Limb (tissue), 2 donors: ENCODE measurements around the gene FASTKD2.
A peak's percentile ranks its signal among the peaks of the same experiment; 100 is the strongest.

Experiments
- DNase-seq, 2 donors: peaks; one replicate each; pipeline ENCODE4 v3.0.0-alpha.2; 2016; ENCODE audit errors: extremely low spot score in 2 of 2

The FASTKD2 gene

GRCh38 chr2:206765242-206766056, at the start of gene FASTKD2, which contains the start of gene MDH1B:
TSS of gene FASTKD2 (plus strand) at chr2:206765606. CDS start at chr2:206766694, 1,088 bp downstream.
TSS of gene MDH1B (minus strand) at chr2:206765328. CDS start at chr2:206765271, 57 bp downstream.
- peak; percentile 91 to 93 for DNase-seq

DNA sequence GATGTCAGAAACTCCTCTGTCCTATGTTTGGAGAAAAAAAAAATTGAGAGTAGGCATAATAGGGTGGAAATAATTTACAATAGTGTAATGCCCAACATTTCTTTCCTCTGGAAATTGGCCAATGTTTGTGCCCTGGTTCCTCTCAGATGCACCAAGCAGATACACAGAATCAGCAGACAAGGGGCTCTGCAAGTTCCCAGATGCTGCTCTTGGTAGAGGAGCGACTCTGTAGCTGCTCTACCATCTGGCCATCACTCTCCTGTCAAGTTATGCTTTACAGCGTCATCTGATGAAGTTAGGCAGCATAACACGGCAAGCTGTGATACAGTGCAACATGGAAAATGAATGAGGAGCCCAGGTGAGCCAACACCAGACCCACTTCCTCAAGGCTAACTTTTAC, 48.8 kb upstream of the FASTKD2 start:
- DNase-seq, result no peak

DNA sequence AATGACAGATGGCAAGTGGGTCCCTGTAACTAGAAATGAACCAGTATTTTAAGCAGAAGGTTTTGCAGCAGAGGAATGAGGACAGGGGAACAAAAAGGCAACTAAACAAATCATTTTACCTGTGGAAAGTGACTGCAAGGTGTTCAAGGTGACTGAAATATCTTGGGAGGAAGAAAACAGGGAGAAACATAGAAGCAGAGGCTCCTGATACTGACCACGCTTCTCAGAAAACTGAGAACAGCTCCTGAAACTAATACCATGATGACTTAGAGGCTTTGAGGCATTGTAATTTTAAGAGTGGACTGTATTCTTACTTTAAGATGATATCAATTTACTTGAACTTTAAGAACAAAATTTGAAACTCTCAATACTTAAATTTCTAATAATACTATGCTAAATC, 47.1 kb upstream of the FASTKD2 start, which contains the start of gene DYTN:
Gene DYTN (minus strand): TSS at position 101 of the 400 bp plus-strand sequence. CDS start 117 bp downstream, outside the sequence.
- DNase-seq, result no peak

DNA sequence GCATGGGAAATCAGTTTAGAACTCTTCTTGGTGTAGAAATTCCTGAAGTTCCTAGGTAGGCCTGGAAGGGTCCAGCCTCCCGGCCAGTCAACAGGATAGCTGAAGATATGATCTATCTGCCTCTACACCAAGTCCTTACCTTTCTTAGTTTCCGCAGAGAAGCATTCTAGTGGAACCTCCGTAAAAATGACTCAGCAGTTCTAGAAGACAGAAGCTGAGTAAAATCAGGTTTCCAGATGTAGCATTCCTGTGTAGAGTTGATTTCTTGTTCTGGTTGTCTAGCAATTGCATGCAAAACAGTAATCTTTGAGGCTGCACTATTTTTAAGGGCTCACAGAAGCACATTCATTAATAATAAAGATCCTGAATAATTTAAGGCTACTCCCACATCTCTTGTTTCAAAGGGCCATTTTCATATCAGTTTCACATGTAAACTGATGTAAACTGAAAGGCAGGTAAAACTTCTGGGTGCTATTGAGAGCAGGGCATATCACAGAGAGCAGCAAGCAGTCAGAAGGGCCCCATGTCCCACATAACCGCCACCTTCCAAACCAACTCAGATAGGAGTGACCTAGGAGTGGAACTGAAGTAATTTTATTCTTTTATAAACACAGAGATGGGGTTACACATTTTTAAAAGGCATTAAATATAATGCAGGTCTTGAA, 44.0 kb upstream of the FASTKD2 start:
- DNase-seq, result no peak

GRCh38 chr2:206723288-206723687, 42.1 kb upstream of the FASTKD2 start:
- DNase-seq, result no peak

GRCh38 chr2:206727287-206727686, 38.1 kb upstream of the FASTKD2 start:
- DNase-seq, result no peak

DNA sequence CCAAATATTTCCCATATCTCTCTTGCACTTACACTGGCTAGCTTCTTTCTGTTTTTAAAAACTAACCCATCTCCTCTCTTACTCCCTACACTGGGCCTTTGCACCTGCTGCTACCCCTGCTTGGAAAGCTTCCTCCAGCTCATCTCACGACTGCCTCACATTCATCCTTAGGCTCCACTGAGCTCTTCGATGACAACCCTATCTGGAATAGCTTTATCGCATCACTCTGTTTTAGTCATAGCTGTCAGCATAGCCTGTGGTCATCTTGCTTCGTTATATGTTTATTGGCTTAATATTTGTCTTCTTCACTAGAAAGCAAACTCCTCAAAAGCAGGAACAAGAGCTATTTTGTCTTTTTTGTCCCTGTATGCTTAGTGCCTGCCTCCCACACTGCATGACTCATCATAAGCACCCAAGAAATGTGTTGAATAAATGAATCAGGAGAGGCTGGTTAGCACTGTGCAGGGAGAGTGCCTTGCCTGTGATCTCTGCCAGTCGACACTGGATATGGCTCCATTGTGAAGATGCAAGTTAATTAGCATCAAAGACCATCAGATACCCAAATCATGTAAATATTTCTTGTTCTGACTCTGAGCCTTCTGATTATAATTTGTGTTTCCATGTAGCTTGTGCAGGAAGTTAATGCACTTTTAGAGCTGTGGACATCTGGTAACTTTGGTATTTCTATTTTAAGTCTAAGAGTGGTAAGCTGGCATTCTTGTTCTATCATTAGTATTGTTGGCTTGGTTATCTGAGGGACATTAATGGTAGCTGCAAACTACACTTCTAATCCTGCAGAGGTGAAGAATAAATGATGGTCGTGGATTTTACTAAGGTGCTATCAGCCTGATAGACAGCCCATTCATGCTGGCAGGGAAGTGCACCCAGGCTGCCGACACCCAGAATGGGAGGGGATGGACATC, 36.9 kb upstream of the FASTKD2 start:
- DNase-seq, result no peak

DNA sequence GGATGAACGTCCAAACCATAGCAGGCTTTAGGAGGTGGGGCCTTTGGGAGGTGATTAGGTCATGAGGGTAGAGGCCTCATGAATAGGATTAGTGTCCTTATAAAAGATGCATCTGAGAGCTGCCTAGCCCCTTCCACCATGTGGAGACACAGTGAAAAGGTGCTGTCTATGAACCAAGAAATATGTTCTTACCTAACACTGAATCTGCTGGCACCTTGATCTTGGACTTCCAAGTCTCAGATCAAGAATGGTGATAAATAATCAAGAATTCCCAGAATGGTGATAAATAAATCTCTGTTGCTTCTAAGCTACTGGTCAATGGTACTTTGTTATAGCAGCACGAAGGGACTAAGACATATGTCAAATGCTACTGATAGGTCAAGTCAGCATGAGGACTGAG, 32.1 kb upstream of the FASTKD2 start:
- no peak for DNase-seq

DNA sequence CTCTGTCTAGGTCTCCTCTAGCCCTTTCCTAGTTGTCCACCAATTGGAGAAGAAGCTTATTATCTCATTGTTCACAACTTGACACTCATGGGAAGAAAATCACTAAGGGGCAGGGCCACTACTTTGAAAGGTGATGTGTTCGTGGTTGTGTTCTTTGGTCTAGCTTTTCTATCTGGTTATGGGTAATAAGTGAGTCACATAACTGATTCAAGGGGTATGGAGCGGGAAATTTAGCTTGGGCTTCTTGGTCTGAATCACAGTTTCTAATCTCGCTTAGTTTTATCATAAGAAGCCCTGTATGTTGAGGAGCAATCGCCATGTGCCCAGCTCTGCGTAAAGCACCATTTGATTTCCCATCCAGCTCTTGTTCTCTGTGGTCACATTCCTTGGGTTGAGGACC, 28.5 kb upstream of the FASTKD2 start:
- DNase-seq, result no peak

DNA sequence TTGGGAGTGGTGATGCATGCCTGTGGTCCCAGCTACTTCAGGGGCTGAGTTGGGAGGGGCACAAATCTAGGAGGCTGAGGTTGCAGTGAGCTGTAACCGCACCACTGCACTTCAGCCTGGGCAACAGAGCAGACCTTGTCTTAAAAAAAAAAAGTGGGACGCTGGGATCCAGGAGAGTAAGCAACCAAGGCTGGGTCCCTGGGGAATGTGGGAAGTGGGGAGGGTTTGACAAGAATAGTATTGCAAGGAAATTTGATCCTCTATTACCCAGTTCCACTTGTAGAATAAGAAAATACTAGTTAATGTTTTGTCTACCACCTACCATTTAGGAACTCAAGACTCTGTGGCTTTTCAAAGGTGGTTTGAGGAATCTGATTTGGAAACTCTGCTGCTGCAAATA, 26.1 kb upstream of the FASTKD2 start:
- DNase-seq, result no peak

- no peak for DNase-seq
Observed at GRCh38 chr2:206740800-206741199, 24.6 kb upstream of the FASTKD2 start.

DNA sequence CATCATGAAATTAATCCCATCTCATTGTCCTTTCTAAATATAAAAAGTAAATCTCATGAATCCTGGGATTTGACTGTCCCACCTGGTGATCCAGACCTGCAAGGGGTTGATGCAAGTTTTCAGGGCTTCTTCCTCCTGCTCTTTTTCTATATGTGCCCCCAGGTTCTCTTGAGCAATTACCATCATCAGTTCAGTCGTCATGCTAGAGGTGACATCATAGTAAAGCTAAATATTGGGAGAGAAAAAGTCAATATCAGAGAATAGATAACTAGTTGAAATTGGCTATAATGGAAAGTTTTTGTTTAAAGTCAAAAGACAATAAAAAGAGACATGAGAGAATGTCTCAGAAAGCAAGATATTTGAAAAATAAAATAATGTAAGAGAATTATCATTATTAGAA, 8.6 kb upstream of the FASTKD2 start:
- no peak for DNase-seq

DNA sequence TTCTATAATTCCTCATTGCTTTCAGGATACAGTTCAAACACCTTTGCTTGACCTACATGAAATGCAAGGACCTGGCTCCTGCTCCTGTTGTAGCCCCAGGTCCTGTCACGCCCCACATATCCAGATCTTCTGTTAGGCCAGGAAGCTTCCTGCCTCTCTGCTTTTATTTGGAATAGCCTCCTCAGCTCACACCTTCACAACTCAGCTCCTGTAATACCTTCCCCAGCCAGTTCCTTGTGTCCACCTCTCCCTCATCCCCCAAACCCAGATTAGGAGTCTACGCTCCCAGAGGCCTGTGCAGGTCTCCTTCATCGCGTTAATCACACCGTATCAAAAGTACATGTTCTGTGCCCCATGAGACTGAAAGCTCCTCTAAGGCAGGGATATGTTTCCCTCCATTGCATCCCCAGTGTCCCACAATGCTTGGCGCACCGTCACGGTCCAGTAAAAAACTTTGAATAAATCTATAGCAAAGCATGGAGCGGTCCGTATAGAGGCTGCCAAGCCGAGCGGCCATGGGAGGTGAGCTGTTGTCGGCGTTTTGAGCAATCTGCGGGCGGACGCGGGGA, 649 bp upstream of the FASTKD2 start:
- no peak for DNase-seq

GRCh38 chr2:206766057-206766930, 888 bp downstream of the FASTKD2 start:
- no peak for DNase-seq

DNA sequence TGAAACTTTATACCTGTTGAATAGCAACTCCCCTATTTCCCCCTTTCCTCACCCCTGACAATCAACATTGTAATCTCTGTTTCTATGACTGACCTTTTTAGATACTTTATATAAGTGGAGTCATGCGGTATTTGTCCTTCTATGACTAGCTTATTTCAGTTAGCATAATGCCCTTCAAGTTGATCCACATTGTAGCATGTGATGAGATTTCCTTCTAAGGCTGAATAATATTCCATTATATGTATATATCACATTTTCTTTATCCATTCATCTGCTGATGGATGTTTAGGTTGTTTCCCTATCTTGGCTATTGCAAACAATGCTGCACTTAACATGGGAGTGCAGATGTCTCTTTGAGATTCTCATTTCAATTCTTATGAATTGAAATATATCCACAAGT, 9.5 kb downstream of the FASTKD2 start:
- no peak for DNase-seq

- DNase-seq, result no peak
Observed at GRCh38 chr2:206776432-206776831, 11.0 kb downstream of the FASTKD2 start.

GRCh38 chr2:206780671-206781070, 15.3 kb downstream of the FASTKD2 start:
- no peak for DNase-seq

DNA sequence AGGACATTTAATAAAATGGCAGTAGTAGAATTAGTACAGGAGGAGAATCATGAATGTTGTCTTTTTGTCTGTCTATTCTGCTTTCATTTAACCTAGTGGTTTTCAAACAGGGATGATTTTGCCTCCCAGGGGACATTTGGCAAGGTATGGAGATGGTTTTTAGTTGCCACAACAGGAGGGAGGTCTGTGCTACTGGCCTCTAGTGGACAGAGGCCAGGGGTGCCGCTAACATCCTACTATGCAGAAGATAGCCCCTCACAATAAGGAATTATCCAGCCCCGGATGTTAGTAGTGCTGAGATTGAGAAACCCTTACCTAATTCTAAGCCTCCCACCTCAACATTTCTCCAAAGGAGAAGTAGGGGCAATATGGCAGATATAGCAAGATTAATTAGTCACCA, 18.3 kb downstream of the FASTKD2 start:
- DNase-seq, result no peak

DNA sequence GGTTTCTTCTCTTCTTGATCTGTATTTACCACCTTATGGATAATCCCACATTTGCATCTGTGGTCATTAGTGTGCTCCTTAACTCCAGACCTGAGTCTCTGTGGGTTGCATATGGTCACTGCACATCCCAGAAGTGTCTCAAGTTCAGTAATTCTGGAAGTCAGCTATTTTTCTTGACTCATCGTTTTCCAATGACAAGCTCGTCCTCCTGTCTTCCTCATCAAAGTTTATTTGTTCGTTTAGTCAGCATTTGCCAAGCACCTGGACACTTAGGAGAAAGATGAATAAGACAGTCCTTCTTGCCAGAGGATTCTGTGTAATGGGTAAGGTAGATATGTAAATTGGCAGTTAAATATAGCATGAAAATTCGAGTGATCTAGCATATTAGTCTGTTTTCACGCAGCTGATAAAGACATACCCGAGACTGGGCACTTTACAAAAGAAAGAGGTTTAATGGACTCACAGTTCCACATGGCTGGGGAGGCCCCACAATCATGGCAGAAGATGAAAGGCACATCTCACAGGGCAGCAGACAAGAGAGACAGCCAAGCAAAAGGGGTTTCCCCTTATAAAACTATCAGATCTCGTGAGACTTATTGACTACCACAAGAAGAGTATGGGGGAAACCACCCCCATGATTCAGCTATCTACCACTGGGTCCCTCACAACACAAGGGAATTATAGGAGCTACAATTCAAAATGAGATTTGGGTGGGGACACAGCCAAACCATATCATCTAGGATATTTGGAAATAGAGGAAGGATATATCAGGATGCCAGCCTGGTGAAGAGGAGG, 19.4 kb downstream of the FASTKD2 start:
- no peak for DNase-seq
